ENCODE data around the gene APBA2.

GRCh38 chr15:29003191-29003839 is 117.5 kb downstream of the APBA2 start:
- no peak for TF ChIP-seq POLR2A (IDR thresholded peaks at IDR 0.05; ENCODE audit: low read length)
- no peak for TF ChIP-seq GATA1 (IDR thresholded peaks at IDR 0.05; ENCODE audit: low read depth, low read length)
